Adrenal gland (tissue), 12 donors: Measurements from ENCODE around the gene RNF10. TPM values are rescaled to one million over a fixed set of nuclear protein-coding genes. Genes with fewer than 3 reads are reported as not detected.

Source experiments
- DNase-seq, 7 donors: peaks; one replicate each; pipeline ENCODE4 v3.0.0-alpha.2; 2019 to 2020
- H3K27ac ChIP-seq, 5 donors: fragments of 200-600 bp; sonication (generic) in 4 of 5; 1 replicate in 3 of 5; 2 replicates in 2 of 5; pipeline versions ENCODE4 v1.5.1 to v1.8.0; 2016 to 2020; ENCODE audit warnings: mild to moderate bottlenecking in 1 of 5
- H3K27me3 ChIP-seq: fragments of 200-600 bp; 2 replicates; pipeline ENCODE4 v1.8.0; 2021
- H3K36me3 ChIP-seq, 2 donors: fragments of 200-600 bp; replicated peaks in 1 of 2; 1 replicate in 1 of 2; 2 replicates in 1 of 2; pipeline versions ENCODE4 v1.5.1 to v1.8.0; 2018 to 2022
- H3K4me1 ChIP-seq, 2 donors: fragments of 200-600 bp; replicated peaks in 1 of 2; 1 replicate in 1 of 2; 2 replicates in 1 of 2; pipeline versions ENCODE4 v1.5.1 to v1.8.0; 2018 to 2021
- H3K4me3 ChIP-seq, 4 donors: fragments of 200-600 bp; sonication (generic) in 3 of 4; one replicate each; pipeline ENCODE4 v1.5.1; 2016 to 2018
- H3K9me3 ChIP-seq, 3 donors: fragments of 200-600 bp; sonication (generic) in 1 of 3; replicated peaks in 1 of 3; 1 replicate in 2 of 3; 2 replicates in 1 of 3; pipeline versions ENCODE4 v1.5.1 to v1.8.0; 2016 to 2021
- CTCF ChIP-seq, 6 experiments: fragments of 450-650 bp in 4 of 6; fragments of 200-600 bp in 2 of 6; sonication (generic) in 1 of 6; IDR thresholded peaks; 1 replicate in 5 of 6; 2 replicates in 1 of 6; pipeline versions ENCODE4 v1.5.1 to v1.8.0; 2016 to 2021; ENCODE audit warnings: antibody characterized with exemption in 6 of 6, mild to moderate bottlenecking in 2 of 6, moderate library complexity in 1 of 6
- POLR2A ChIP-seq, 2 donors: fragments of 450-650 bp; IDR thresholded peaks; one replicate each; pipeline ENCODE4 v1.6.1; 2017; ENCODE audit warnings: antibody characterized with exemption in 2 of 2, mild to moderate bottlenecking in 2 of 2, moderate library complexity in 1 of 2
- WGBS, 4 donors: extraction: QIAGEN DNeasy Blood & Tissue Kit in 2 of 4; methylation state at CpG; one replicate each; pipeline versions ENCODE4 v1.1.5 to v1.1.7; 2013 to 2017; 5-methylcytosine and 5-hydroxymethylcytosine counted together
- intact Hi-C, 2 donors: fragments of 100-400 bp; cut with DNase I; formaldehyde crosslinking; loops; one replicate each; pipeline versions ENCODE4 v1.14.1 to v1.15.0; 2022 to 2023
- polyA plus RNA-seq, 3 donors: library from polyadenylated mRNA; stranded (reverse); fragments of 200-250 nt in 2 of 3; fragments of 350-450 nt in 1 of 3; fragmentation: Illumina TruSeq in 1 of 3; extraction: RNeasy Lipid Tissue Mini Kit (QIAGEN cat#74804) in 1 of 3; gene quantifications; one replicate each; pipeline ENCODE4 v1.2.3, GENCODE V29; 2013 to 2014
- total RNA-seq, 9 donors: library from RNA; depleted of rRNA in 4 of 9; stranded (reverse); fragments of >200 nt in 4 of 9; fragments of 120-200 nt in 1 of 9; fragmentation: NEBNext Ultra II Directional in 1 of 9; extraction: Animal tissue kit (Norgen Biotek cat#: 25700) in 1 of 9; gene quantifications; one replicate each; pipeline versions ENCODE4 v1.1.0 to v1.2.4, GENCODE V29; 2013 to 2023
- donor health status: healthy with polysubstance abuse.
- donor health status: Bipolar disorder and iron deficiency.
- donor health status: DM: yes; HTN: yes; CAD: no.
- donor health status: DM: no; HTN: no; CAD: no.
- donor health status: DM: no; HTN: no; CAD: no.
- donor health status: DM: yes; HTN: yes; CAD: no.

The RNF10 gene
- total and polyA plus RNA-seq, 12 donors, result 99.9 to 741 (median 257) TPM

DNA sequence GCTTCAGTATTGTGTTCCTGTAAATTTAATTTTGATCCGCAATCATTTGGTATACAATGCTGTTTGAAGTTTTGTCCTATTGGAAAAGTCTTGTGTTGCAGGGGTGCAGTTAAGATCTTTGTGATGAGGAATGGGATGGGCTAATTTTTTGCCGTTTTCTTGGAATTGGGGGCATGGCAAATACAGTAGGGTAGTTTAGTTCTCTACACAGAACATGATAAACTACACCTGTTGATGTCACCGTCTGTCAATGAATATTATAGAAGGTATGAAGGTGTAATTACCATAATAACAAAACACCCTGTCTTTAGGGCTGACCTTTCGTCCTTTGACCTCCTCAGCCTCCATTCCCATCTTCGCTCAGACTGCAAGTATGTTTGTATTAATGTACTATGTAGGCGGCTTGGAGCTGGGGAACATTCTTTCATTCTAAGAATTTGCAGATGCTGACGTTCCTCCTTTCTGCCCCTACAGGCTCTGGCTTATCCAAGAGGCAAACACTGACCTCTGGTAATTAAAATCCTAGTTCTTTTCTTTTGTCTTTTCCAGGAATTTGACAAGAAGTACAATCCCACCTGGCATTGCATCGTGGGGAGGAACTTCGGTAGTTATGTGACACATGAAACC is 36.5 kb upstream of the RNF10 start:
- intact Hi-C loops, result no loop called here
- DNase-seq, result no peak
- H3K27me3 ChIP-seq, result no peaks in the 10 kb centered on the region
- H3K4me1 ChIP-seq, result peaks cover 15 to 22% of the 10 kb centered on the region in 2 donors
- 31 to 41% (median 38%) methylated on average over 9 of the region's 9 CpGs for WGBS, 4 donors
- H3K36me3 ChIP-seq, result peaks cover 0 to 15% of the 10 kb centered on the region in 2 donors
- no peaks in the 10 kb centered on the region for H3K9me3 ChIP-seq
- TF ChIP-seq CTCF (IDR thresholded peaks at IDR 0.05) (no peak), POLR2A (IDR thresholded peaks at IDR 0.05) (no peak)
- H3K27ac ChIP-seq, result peak overlapping the region in 3 of 5 donors; percentile 63 to 90 (median 87)
- peak overlapping the region in 2 of 4 donors; percentile 86 to 91 for H3K4me3 ChIP-seq

GRCh38 chr12:120498870-120499515 is 35.2 kb upstream of the RNF10 start:
- no peak for DNase-seq
- Histone ChIP-seq H3K27ac (no peak overlapping the region), H3K9me3 (no peaks in the 10 kb centered on the region), H3K4me3 (no peak overlapping the region), H3K4me1 (peaks cover 15 to 22% of the 10 kb centered on the region in 2 donors), H3K36me3 (peaks cover 0 to 28% of the 10 kb centered on the region in 2 donors), H3K27me3 (no peaks in the 10 kb centered on the region)
- 84 to 93% (median 88%) methylated on average over 3 of the region's 3 CpGs for WGBS, 4 donors
- intact Hi-C loops, result no loop called here
- TF ChIP-seq CTCF (IDR thresholded peaks at IDR 0.05), result no peak
- TF ChIP-seq POLR2A (IDR thresholded peaks at IDR 0.05), result no peak

DNA sequence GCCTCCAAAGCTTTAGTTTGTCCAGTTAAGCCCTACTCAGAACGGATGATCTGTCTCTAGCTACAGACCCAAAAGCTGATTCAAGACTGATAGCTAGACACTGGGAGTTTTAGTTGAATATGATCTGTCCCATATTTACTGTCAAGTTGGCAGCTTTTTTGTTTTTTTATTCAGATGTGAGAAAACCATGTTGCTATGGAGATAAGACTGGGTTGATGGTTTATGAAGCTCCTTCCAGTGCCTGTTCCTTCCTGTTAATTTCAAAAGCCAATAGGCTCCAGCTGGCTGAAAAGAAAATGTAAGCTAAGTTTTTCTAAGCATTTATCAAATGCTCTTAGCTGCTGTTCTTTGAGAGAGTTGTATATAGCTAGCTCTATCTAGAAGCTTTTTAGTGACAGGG is 33.6 kb upstream of the RNF10 start:
- no peak for TF ChIP-seq CTCF (IDR thresholded peaks at IDR 0.05)
- no peak for TF ChIP-seq POLR2A (IDR thresholded peaks at IDR 0.05)
- Histone ChIP-seq H3K36me3 (peaks cover 0 to 37% of the 10 kb centered on the region in 2 donors), H3K9me3 (no peaks in the 10 kb centered on the region), H3K4me1 (peaks cover 8 to 14% of the 10 kb centered on the region in 2 donors), H3K4me3 (no peak overlapping the region), H3K27me3 (no peaks in the 10 kb centered on the region), H3K27ac (no peak overlapping the region)
- 84 to 96% (median 90%) methylated on average over 1 of the region's 1 CpG for WGBS, 4 donors
- intact Hi-C loops, result no loop called here
- DNase-seq, result no peak

- TF ChIP-seq POLR2A (IDR thresholded peaks at IDR 0.05) (no peak), CTCF (IDR thresholded peaks at IDR 0.05) (no peak)
Measured at GRCh38 chr12:120504587-120504986, 29.6 kb upstream of the RNF10 start.

More at GRCh38 chr12:120504587-120504986, 29.6 kb upstream of the RNF10 start:
- H3K27me3 ChIP-seq, result no peaks in the 10 kb centered on the region
- no peak for DNase-seq
- no peaks in the 10 kb centered on the region for H3K4me1 ChIP-seq
- no peak overlapping the region for H3K4me3 ChIP-seq
- peaks cover 0 to 41% of the 10 kb centered on the region in 2 donors for H3K36me3 ChIP-seq
- H3K27ac ChIP-seq, result no peak overlapping the region
- intact Hi-C loops, result no loop called here
- no peaks in the 10 kb centered on the region for H3K9me3 ChIP-seq
- WGBS, 4 donors, result 86 to 90% (median 88%) methylated on average over 4 of the region's 4 CpGs
